Skeletal muscle satellite cell (primary cell): ENCODE data around the gene ZNF222.

Source experiments
- H3K27me3 ChIP-seq: 2 replicates; pipeline ENCODE4 v1.7.0; 2013; ENCODE audit warnings: low read length; ENCODE audit not compliant: control insufficient read depth, insufficient read depth
- H3K36me3 ChIP-seq: 2 replicates; pipeline ENCODE4 v1.7.0; 2013; ENCODE audit warnings: mild to moderate bottlenecking, control low read depth, low read length; ENCODE audit not compliant: insufficient read depth
- H3K4me1 ChIP-seq: 2 replicates; pipeline ENCODE4 v1.7.0; 2013; ENCODE audit warnings: low read length; ENCODE audit not compliant: control insufficient read depth, insufficient read depth
- H3K4me2 ChIP-seq: 2 replicates; pipeline ENCODE4 v1.7.0; 2013; ENCODE audit warnings: mild to moderate bottlenecking, low read length
- H3K4me3 ChIP-seq: 2 replicates; pipeline ENCODE4 v1.7.0; 2013; ENCODE audit warnings: low read length
- H3K9ac ChIP-seq: 2 replicates; pipeline ENCODE4 v1.7.0; 2013; ENCODE audit warnings: mild to moderate bottlenecking, low read depth, low read length, moderate library complexity
- H3K9me3 ChIP-seq: replicated peaks from 2 replicates; pipeline ENCODE4 v1.7.0; 2013; ENCODE audit warnings: mild to moderate bottlenecking, control low read depth, low read length

Gene ZNF222

GRCh38 chr19:44007473-44007872 lies 17.7 kb upstream of the ZNF222 start:
- H3K4me3 ChIP-seq, result no peak overlapping the region

DNA sequence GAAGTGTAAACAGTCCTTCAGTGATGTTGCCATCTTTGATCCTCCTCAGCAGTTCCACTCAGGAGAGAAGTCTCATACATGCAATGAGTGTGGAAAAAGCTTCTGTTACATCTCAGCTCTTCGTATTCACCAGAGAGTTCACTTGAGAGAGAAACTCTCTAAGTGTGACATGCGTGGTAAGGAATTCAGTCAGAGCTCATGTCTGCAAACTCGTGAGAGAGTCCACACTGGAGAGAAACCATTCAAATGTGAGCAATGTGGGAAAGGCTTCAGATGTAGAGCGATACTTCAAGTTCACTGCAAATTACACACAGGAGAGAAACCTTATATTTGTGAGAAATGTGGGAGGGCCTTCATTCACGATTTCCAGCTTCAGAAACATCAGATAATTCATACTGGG lies 14.7 kb upstream of the ZNF222 start:
- Histone ChIP-seq H3K36me3 (peaks cover 35% of the 10 kb centered on the region), H3K9me3 (peaks cover 13% of the 10 kb centered on the region)

More at GRCh38 chr19:44007473-44007872, 17.7 kb upstream of the ZNF222 start:
- peaks cover 35% of the 10 kb centered on the region for H3K36me3 ChIP-seq
- H3K27me3 ChIP-seq, result no peaks in the 10 kb centered on the region
- no peak overlapping the region for H3K4me2 ChIP-seq
- H3K9ac ChIP-seq, result no peak overlapping the region
- H3K9me3 ChIP-seq, result peaks cover 13% of the 10 kb centered on the region
- no peaks in the 10 kb centered on the region for H3K4me1 ChIP-seq

GRCh38 chr19:44019498-44019897 lies 5.7 kb upstream of the ZNF222 start:
- Histone ChIP-seq H3K9me3 (no peaks in the 10 kb centered on the region), H3K4me2 (no peak overlapping the region), H3K4me1 (peaks cover 1% of the 10 kb centered on the region), H3K9ac (no peak overlapping the region), H3K27me3 (peaks cover 11% of the 10 kb centered on the region), H3K4me3 (no peak overlapping the region), H3K36me3 (no peaks in the 10 kb centered on the region)

More for the DNA sequence above, 14.7 kb upstream of the ZNF222 start:
- Histone ChIP-seq H3K4me2 (no peak overlapping the region), H3K27me3 (no peaks in the 10 kb centered on the region), H3K4me3 (no peak overlapping the region), H3K9ac (no peak overlapping the region), H3K4me1 (no peaks in the 10 kb centered on the region)

GRCh38 chr19:44021221-44021620 lies 4.0 kb upstream of the ZNF222 start:
- no peak overlapping the region for H3K9ac ChIP-seq
- peaks cover 11% of the 10 kb centered on the region for H3K27me3 ChIP-seq
- H3K4me2 ChIP-seq, result no peak overlapping the region

DNA sequence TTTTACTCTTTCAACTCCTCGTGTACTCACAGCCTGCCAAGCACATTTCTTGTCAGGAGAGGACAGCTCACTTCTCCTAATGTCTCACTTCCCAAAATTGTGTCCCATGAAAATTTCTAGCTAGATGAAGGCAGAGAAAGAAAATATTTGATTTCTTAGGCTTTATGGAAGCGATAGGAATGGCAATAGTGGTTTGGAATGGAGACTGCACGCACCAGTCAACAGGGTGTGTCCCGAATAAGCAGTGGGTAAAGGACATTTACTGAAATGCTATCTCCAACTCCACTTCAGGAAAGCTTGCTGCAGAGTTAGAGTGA lies 321 bp upstream of the ZNF222 start:
- peak overlapping the region; percentile 88 for H3K4me3 ChIP-seq
- peaks cover 11% of the 10 kb centered on the region for H3K4me1 ChIP-seq
- H3K9ac ChIP-seq, result peak overlapping the region; percentile 88
- H3K9me3 ChIP-seq, result no peaks in the 10 kb centered on the region
- peaks cover 6% of the 10 kb centered on the region for H3K27me3 ChIP-seq
- peaks cover 28% of the 10 kb centered on the region for H3K36me3 ChIP-seq
- peak overlapping the region; percentile 93 for H3K4me2 ChIP-seq

More at GRCh38 chr19:44021221-44021620, 4.0 kb upstream of the ZNF222 start:
- H3K4me1 ChIP-seq, result peaks cover 11% of the 10 kb centered on the region
- no peaks in the 10 kb centered on the region for H3K36me3 ChIP-seq
- no peaks in the 10 kb centered on the region for H3K9me3 ChIP-seq
- no peak overlapping the region for H3K4me3 ChIP-seq

DNA sequence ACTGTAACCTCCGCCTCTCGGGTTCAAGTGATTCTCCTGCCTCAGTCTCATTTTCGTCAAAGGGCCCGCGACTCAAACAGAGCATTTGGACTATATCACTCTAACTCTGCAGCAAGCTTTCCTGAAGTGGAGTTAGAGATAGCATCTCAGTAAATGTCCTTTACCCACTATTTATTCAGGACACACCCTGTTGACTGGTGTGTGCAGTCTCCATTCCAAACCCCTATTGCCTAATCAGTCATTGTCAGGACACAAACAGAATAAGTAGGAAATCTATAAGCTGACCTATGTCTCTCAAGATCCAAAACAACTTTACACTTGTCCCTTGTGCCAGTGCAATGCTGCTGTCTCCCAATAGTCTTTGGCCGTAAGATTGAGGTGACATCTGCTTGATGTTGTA lies 1.4 kb downstream of the ZNF222 start:
- Histone ChIP-seq H3K9ac (no peak overlapping the region), H3K4me1 (peaks cover 11% of the 10 kb centered on the region), H3K27me3 (no peaks in the 10 kb centered on the region), H3K36me3 (peaks cover 43% of the 10 kb centered on the region), H3K4me3 (no peak overlapping the region), H3K4me2 (no peak overlapping the region), H3K9me3 (peaks cover 8% of the 10 kb centered on the region)

- Histone ChIP-seq H3K36me3 (peaks cover 51% of the 10 kb centered on the region), H3K4me2 (no peak overlapping the region), H3K9me3 (peaks cover 19% of the 10 kb centered on the region), H3K27me3 (no peaks in the 10 kb centered on the region), H3K9ac (no peak overlapping the region), H3K4me1 (no peaks in the 10 kb centered on the region), H3K4me3 (no peak overlapping the region)
These were observed 6.9 kb downstream of the ZNF222 start for GRCh38 chr19:44032001-44032610.

- H3K4me2 ChIP-seq, result no peak overlapping the region
- H3K36me3 ChIP-seq, result no peaks in the 10 kb centered on the region
- no peaks in the 10 kb centered on the region for H3K9me3 ChIP-seq
- H3K9ac ChIP-seq, result no peak overlapping the region
- no peaks in the 10 kb centered on the region for H3K27me3 ChIP-seq
- no peaks in the 10 kb centered on the region for H3K4me1 ChIP-seq
- no peak overlapping the region for H3K4me3 ChIP-seq
These were observed 17.0 kb downstream of the ZNF222 start for GRCh38 chr19:44042147-44042546.

DNA sequence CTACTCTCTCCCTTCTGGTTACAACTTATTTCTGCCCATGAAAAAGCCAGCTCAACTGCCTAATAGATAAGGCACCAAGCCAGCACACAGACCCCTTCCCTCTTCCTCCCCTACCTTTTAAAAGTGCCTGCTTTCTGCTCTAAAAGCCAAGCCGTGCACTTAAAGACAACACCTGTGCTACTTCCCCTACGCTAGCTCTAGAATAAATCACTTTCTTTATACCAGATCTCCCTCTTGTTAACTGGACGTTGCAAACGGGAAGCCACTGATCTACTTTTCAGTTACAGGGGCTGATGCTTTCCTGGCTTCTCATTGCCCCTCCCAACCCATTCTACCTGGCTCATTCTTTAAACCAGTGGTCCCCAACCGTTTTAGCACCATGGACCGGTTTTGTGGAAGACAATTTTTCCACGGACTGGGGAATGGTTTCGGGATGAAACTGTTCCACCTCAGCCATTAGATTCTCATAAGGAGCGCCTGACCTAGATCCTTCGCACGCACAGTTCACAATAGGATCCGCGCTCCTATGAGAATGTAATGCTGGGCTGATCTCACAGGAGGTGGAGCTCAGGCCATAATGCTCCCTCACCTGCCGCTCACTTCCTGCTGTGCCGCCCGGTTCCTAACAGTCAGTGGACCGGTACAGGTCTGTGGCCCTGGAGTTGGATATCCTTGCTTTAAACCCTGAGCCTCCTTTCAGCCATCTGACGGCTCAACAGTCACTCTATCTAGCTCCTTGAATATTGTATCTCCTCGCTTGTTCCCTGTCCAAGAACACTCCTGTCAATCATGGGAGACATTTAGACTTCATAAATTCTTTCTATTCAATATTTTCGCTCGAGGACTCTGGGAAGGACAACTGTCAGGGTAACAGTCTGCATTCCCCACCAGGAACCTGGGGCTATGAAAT lies 25.8 kb downstream of the ZNF222 start:
- H3K27me3 ChIP-seq, result peaks cover 7% of the 10 kb centered on the region
- peak overlapping the region; percentile 38 for H3K9ac ChIP-seq
- H3K4me3 ChIP-seq, result peak overlapping the region; percentile 90

DNA sequence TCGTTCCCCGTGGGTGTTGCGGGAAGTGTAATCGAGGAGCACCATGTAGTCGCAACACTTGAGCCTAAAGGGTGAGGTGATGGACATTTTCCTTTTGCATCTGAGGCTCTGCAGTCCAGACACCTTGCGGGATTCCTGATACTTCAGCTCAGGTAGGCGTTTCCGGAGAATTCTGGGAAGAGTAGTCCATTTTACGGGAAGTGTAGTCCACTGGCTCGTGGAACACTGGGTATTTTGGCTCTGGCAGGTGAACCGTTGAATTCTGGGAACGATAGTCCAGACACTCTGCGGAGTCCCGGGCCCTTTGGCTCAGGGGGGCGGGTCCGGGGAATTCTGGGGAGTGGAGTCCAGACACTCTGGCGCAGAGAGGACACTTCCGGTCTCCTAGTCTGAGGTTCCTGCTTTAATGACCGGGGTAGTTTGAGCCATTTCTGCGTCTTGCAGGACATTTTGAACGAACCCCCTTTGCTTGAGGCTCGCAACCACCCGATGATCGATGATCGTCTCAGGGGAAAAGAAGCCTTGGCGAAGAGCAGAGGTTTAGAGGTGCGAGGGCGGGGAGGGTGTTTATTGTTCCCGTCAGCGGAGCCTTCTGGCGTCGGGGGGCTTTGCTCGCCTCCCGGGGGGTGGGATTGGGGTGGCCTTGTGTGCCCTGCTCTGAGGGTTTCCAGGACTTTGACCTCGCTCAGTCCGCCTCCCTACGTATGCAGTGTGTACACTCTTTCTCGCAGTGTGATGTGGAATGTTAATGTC lies 26.6 kb downstream of the ZNF222 start, which contains the start of gene ZNF223:
ZNF223 (plus strand) TSS at position 387 of the 753 bp plus-strand sequence. CDS start 3,141 bp downstream, outside the sequence.
- H3K4me3 ChIP-seq, result peak within 1 kb of the TSS; percentile 90
- H3K9ac ChIP-seq, result peak within 1 kb of the TSS; percentile 86
- H3K9me3 ChIP-seq, result no peaks in the 10 kb centered on the region
- H3K36me3 ChIP-seq, result peaks cover 9% of the 10 kb centered on the region
- H3K27me3 ChIP-seq, result peaks cover 7% of the 10 kb centered on the region
- H3K4me1 ChIP-seq, result peaks cover 10% of the 10 kb centered on the region
- peak within 1 kb of the TSS; percentile 87 for H3K4me2 ChIP-seq

More for the DNA sequence above, 25.8 kb downstream of the ZNF222 start:
- Histone ChIP-seq H3K36me3 (peaks cover 8% of the 10 kb centered on the region), H3K9me3 (no peaks in the 10 kb centered on the region), H3K4me2 (peak overlapping the region; percentile 87), H3K4me1 (peaks cover 10% of the 10 kb centered on the region)

DNA sequence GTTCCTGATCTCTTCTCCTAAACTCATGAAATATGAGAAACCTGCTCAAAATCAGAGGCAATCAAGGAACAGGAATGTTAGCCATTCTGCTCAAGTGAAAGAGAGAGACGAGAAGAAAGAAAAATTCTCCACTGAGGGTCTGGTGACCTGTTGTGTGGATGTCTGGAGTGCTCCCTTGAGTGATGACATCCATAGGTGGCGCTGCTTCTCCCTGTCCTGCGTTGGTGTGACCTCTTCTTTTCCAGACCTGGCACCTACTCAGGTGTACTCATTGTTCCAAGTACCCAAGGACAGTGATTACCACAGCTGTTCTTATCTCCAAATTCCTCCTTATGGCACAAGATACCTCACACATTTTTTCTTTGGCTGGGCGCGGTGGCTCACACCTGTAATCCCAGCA lies 30.7 kb downstream of the ZNF222 start:
- no peak overlapping the region for H3K4me2 ChIP-seq
- no peaks in the 10 kb centered on the region for H3K27me3 ChIP-seq
- H3K4me1 ChIP-seq, result peaks cover 10% of the 10 kb centered on the region
- no peaks in the 10 kb centered on the region for H3K9me3 ChIP-seq
- H3K4me3 ChIP-seq, result no peak overlapping the region
- H3K9ac ChIP-seq, result no peak overlapping the region
- peaks cover 23% of the 10 kb centered on the region for H3K36me3 ChIP-seq
